NCI-H1417 treated with DMSO at 0.1 percent for 48 hours (cell line): ENCODE data around the gene HAO2.

Experiments
- DNase-seq: peaks from one replicate; lab custom pipeline; 2025; lab: John Stamatoyannopoulos, UW

HAO2 gene

DNA sequence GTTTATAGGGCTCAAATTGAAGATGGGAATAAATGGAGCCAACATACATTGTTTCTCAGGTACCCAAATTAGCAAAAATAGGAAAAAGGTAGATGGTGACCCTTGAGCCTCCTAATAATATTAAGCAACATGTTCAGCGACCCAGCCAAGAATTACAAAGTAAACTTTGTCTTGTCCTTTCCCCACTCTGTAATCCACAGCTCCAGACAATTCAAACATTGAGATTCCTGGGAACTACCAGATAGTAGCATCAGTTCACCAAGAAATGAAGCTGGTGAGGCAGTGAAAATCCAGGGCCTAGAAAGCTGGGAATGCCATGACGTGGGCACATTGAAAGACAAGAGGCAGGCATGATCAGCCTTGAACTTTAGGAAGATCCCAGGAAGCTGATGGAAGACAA is 11.7 kb downstream of the HAO2 start:
- no peak for DNase-seq

DNA sequence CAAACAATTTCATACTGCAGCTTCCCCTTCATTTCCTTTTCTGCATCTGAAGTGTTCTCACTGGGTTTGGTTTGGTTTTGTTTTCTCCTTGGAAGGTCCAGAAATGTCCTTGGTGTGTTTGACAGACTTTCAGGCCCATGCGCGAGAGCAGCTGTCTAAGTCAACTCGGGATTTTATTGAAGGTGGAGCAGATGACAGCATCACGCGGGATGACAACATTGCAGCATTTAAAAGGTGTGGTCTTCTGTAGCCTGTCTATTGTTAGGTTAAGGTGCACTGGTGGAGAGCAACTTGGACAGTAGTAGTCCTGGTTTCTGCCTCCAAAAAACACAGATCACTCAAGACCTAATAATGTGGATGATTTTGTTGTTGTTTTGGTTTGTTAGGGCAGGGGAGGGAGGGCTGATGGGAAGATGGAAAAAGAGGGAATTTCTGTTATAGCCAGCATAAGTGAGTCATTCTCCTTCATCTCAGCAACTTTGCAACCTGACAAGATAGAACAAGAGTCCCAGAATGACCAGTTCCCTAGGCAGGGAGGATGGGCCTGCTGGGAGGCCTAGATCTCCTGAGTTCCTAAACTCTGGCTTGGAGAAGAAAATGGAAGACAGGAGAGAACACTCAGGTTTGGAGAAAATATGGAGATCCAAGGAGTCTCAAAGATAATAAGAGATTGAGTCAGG is 12.5 kb downstream of the HAO2 start:
- DNase-seq, result no peak

DNA sequence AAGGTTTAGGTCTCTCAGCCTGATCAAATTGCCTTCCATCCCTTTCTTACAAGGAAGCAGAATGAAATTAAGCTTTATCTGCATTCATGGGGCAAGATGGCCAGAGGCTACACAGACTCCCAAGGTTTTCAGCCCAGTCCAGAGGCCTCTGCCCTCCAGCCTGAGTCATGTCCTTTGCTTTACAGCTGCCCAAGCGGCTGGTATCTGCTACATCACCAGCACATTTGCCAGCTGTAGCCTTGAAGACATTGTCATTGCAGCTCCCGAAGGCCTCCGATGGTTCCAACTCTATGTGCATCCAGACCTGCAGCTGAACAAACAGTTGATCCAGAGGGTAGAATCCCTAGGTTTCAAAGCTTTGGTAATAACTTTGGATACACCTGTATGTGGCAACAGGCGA is 16.0 kb downstream of the HAO2 start:
- DNase-seq, result no peak

DNA sequence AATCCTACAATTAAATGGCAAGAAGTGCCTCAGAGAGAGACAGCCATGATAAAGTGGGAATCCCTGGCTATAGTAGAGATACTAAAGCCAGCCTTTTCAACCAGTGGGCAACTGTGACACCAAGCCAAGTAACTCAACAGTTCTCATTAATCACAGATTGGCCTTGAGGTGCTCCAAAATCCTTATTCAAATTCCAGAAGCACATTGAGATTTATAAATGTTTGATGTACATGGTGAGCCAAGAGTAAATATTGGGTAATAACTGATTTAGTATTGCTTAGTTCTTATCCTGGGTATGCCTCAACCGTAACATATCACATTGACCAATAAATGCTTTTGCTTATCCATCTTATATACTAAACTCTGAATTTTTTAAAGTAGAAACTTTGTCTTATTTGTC is 17.1 kb downstream of the HAO2 start:
- DNase-seq, result no peak

DNA sequence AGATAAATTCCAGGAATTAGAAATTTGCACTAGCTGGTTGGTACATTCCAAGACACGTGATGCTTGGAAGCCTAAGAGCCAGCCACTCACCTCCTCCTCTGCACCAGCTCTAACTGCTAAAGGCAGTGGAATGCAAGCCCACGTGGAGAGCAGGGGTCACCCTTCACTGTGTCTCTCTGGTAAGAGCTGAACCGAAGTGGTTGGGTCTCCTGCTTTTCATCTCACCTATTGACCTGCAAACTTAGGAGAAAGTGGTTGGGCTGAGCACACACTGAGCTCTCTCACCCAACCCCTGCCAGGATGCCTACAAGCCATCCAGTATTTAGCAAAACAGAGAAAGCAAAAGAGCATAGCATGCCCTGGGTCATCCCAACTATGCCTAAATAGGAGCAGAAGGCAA is 19.3 kb downstream of the HAO2 start:
- no peak for DNase-seq

DNA sequence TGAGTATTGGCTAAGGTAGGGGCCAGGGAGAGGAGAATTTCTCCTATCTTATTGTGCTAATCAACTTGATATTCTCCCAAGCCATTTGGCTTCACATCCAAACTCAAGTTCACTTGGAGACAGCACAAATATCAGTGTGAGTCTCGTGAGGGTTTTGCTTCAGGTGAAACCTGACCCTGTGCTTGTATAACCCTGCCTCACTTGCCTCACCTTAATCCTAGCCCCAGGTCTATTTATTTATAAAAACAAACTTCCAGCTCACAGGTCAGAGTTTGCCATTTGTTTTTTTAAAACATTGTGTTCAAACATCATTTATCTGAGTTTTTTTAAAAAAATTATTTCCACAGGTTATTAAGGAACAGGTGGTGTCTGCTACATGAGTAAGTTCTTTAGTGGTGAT is 19.9 kb downstream of the HAO2 start:
- no peak for DNase-seq

DNA sequence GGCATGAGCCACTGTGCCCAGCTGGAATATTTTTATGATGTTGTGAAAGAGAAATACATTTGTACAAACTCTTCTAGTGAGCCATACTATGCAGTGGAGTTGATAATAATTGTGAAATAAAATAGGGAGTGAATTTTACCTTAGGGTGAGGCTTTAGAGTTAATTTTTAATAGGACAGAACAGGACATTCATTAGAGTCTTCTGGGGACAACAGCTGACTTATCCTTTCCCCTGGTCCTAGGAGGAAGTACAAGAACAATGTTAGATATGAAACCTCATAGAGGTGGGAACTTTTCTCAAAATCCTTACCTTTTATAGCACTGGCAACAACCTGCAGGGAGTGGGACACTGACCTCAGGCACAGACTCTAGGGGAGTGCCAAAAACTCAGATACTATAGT is 21.9 kb downstream of the HAO2 start:
- DNase-seq, result no peak

DNA sequence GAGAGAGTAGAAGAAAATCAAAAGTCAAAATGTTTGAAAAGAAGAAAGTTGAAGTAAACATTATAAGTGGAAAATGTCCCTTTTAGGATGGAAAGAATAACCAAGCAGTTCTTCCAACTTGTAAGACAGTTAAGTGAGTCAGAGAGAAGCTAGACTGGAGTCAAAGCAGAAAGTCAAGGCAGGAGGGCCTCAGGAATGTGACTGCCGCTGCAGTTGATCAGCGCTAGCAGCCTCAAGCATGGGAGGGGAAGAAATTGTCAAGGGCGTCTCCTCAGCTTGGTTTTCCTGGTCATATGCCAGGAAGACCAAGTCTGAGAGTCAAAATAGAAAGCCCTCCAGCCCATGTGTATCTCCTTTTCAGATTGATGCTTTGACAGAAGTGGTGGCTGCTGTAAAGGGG is 23.2 kb downstream of the HAO2 start:
- no peak for DNase-seq

DNA sequence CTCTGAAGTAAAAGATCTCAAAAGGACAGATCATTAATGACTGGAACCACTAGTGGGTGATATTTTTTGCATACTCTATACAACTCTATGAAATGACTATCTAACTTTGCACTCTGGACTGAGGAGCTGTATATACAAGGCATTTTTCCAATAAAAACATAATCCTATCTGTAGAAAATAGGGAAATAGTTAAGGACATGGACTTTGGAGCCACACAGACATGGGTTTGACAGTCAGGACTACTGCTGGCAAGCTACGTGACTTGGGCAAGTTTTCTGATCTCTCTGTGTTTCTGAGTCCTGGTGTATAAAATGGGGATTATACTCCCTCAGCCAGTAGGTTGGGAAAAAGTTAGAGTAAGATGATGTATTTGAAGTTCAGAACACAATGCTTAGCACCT is 25.5 kb downstream of the HAO2 start:
- no peak for DNase-seq

DNA sequence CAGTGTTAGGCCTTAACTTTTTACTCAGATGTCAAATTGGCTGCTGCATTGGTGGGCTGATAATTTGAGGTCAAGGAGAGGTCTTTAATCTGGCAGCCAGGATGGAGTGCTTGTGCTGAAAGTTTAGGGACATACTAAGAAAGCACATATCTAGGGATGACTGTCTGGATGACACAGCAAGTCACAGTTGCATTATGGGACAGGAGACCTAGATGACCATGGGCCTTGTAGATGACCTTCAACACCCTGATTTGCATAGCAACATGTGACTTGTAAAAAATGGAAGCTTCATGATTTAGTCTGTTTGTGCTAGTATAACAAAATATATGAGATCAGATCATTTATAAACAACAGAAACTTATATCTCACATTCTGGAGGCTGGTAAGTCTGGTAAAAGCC is 28.4 kb downstream of the HAO2 start:
- DNase-seq, result no peak

DNA sequence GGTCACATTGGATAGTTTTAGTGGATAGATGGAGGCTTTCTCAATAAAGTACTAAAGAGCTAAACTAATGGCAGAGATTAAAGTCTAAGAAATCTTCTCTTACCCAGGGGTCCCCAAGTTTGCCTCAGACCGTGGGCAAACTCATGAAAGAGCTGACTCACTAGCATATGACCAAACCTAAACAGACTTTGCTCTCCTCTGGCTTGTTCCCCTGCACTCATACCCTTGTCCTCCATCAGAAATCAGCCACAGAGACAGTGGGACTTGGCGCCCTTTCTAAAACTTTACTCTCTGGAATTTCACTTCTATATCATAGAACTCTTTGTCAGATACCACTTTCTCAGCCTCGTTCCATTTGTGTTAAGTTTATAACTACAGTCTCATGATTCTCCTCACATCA is 29.4 kb downstream of the HAO2 start:
- DNase-seq, result no peak

DNA sequence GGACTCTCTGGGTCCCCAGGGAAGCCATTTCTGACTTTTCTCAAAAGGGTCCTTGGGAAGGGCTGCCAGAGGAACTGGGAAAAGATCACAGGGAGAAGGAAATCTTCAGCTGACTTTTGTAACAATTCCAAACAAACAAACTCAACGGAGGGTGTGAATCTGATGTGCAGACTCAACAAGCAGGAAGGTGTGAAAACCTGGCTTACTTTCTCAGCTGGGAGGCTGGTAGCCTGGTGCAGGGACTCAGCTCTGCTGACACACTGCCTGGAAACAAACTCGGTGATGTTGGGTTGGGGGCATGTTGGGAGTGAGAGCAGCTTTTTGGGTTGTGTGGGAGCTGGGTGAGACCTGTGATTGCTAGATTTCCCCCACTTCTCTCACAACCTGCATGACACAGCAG is 36.2 kb downstream of the HAO2 start:
- DNase-seq, result no peak

DNA sequence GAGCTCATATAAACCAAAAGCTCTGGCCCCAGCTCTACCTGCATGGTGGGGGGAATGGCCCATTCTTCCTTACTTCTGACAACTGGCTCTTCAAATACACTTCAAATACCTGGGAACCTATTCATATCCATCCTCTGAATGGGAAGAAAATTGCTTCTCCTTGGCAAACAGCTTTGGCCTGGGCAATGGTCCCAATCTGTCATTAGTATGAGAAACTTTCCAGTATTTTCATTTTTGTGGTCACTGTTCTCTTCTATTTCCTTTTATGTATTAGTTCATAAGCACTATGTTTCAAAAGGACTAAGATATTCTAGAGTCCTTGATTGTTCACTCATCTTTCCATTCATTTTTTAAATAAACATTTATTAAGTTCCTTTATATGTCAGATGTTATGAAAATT is 41.1 kb downstream of the HAO2 start:
- DNase-seq, result no peak

DNA sequence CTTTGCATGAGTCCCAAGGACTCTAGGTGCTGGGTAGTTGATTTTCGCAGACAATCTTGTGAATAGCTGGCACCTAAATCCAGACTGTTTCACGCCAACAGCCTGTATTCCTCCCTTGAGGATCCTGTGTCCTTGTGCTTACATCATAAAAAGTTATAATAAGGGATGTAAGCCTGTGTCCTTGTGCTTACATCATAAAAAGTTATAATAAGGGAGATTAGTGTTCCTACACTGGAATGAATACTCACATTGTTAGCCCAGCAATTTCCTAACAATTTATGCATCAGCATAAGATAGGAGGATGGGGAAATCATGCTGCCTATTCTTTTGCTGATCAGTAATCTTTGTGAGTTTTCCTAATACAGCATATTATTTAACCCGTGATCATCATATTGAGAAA is 42.4 kb downstream of the HAO2 start:
- no peak for DNase-seq

DNA sequence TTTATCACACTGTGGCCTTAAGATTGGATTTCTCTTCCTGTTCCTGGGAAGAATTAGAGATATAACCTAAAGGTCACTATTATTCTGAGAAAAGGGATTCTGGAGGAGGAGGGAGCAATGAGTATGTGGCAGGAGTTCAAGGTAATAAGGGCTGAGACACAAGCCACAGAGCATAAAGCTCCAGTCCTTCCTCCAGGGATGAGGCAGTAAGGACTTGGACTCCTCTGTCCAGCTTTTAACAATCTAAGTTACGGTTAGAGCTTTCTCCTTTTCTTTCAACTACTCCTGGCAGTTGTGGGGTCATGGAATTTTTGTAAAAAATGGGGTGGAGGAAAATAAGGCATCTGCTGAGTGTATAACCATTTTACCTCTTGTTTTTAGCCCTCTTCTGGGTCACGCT is 46.4 kb downstream of the HAO2 start, which contains the start of gene HSD3B2:
Gene HSD3B2 (plus strand): TSS at position 201 of the 400 bp plus-strand sequence. CDS start 270 bp downstream, outside the sequence.
- no peak for DNase-seq

DNA sequence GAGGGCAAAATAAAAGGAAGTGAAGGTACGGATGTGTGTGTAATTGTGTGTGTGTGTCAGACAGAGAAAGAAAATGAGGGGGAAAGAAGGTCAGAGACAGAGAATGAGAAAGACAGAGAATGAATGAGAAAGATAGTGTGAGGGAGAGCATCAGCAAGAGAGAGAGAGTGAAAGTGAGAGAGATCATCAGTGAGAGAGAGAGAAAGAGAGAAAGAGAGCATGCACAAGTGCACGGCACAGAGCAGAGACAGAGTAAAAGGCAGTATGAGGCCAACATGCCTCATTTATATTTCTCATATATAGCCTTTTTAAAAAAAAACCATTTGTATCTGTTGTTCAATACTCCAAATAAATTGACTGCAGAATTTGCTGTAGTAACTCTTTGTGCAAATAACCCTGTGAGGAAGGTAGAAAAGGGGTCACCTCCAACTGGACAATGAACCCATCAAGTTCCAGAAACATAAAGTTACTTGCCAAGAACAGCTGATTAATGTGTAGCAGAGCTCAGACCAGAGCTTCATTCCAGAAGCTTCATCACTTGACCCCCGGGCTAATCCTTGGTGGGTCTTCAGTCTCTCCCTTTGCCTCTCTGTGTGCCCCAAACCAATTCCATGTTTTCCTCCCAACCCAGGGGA is 47.5 kb downstream of the HAO2 start:
- no peak for DNase-seq

DNA sequence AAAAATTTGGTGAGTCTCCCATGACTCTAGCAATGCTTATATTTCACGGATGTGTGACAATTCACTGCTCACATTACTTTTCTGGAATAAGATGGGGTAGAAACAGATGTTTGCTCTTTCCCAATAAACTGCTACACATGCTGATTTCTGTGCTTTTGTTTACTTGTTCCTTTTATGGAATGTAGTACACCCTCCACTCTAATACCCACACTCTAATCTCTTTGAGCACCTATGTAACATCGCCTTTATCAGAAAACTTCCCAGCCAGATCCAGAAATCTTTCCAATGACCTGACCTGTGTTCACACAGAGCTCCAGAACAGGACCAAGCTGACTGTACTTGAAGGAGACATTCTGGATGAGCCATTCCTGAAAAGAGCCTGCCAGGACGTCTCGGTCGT is 50.5 kb downstream of the HAO2 start:
- DNase-seq, result no peak

DNA sequence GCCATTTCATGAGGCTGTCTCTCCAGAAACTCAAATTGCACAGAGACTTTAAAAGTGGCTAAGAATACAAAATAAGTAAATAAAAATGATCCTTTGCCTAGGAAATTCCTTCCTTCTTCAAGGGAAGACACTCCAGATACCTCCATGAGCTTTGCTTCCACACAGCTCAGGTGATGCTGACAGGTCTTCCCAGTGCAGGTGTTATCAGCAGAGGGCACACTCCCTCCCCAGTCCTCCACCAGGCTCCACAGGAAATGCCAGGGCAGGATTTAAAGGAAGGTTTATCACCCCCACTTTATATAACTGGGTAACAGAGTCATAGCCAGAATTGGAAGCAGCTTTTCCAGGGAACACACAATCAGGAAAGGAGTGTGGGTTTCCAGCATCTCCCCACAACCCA is 52.1 kb downstream of the HAO2 start:
- no peak for DNase-seq

DNA sequence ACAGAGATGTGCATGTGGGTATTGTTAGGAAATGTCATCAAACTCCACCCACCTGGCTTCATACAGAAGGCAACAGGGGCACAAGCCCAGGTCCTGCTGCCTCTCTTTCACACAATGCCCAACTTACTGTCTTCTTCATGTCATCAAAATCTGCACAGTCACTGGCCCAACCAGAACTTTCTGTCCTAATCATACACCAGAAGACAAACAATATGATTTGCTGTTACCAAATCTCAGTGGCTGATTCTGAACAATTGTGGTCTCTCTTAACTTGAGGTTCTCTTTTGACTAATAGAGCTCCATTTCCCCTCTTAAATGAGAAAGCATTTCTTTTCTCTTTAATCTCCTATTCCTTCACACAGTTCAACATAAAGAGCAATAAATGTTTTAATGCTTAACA is 54.0 kb downstream of the HAO2 start:
- DNase-seq, result no peak

DNA sequence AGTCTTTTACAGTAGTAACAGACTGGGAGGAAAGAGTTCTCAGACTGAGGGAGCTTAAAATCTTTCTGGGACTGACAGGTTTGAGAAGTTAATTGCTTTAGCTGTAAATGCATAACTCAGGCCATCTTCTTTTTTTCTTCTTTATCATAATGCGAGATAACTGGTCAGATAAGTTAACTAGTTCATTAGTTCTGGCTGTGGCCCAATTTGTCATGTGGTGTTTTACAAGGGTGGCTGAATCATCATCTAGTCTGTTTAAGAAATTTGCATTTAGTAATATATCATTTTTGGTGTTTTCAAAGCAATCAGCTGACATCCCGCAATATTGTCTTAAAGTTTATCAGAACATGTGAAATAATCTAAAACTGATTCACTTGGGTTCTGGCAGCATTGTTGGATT is 60.4 kb downstream of the HAO2 start:
- no peak for DNase-seq

DNA sequence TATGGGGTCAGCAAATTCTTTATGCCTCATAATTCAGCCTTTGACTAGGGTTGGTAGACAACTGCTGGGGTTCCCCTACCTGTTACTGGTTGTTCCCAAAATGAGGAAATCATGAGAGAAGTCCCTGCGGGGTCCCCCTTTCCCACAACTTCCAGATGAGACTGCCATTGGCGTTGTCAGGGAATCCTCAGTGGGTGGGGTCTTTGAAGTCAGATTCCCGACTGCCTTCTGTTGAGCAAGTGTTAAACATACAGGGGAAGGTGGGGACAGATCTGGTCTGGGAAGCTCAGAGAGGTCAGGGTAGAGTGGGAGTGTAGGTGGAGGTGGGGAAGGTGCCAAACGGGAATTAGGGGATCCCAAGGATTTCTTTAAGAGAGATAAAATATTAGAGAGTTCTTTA is 61.1 kb downstream of the HAO2 start:
- DNase-seq, result no peak

DNA sequence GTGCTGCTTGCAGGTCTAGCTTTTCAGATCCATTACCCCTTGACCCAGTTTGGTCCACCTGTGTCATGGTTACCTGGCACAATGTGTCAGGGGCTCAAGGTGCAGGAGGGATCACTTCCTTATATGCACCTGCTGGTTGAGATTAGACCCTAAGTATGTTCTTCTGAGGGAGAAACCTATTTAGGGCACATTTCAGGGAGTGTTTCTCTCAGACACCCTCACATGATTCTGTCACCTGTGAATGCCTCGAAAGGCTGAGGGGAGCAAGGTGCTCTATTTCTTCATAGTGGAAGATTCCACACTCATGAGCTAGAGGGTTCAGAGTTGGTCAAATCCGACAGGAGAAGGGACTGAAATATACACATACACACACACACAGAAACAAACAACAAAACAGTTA is 61.9 kb downstream of the HAO2 start:
- no peak for DNase-seq

DNA sequence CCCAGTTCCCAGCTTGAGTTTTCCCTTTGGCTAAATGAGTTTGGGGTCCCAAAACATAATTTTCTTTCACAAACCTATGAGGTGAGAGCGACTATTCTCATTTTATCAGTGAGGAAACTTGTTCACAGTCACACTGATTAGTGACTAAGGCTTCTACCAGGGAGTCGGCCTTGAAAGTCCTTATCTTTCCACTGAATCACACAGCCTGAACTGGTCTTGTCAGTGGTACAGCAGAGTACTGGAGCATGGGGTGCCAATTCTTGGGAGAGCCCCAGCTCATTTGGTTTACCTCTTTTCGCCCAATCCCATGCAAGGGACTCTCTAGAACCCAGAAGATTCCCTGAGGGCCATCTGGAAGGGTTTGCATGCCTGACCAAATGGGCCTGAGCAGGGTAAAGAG is 63.3 kb downstream of the HAO2 start:
- no peak for DNase-seq

DNA sequence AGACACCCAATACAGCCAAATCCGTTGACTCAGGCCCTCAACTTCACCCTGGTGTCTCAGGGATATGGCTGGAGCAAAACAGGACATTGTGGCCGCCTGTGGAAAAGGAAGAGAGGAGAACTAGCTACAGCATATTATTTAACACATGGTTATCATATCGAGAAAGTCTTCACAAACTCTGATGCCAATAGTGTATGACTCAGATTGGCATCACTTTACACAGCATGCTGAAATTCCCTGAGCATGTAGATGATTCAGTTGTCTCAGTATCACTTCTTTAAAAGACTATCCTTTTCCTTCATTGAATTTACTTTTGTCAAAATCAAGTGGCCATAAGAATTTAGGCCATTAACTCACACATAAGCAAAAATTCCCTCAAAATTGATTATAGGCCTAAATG is 66.5 kb downstream of the HAO2 start:
- DNase-seq, result no peak
